ENCODE results near the gene PFDN4.

PFDN4 gene

DNA sequence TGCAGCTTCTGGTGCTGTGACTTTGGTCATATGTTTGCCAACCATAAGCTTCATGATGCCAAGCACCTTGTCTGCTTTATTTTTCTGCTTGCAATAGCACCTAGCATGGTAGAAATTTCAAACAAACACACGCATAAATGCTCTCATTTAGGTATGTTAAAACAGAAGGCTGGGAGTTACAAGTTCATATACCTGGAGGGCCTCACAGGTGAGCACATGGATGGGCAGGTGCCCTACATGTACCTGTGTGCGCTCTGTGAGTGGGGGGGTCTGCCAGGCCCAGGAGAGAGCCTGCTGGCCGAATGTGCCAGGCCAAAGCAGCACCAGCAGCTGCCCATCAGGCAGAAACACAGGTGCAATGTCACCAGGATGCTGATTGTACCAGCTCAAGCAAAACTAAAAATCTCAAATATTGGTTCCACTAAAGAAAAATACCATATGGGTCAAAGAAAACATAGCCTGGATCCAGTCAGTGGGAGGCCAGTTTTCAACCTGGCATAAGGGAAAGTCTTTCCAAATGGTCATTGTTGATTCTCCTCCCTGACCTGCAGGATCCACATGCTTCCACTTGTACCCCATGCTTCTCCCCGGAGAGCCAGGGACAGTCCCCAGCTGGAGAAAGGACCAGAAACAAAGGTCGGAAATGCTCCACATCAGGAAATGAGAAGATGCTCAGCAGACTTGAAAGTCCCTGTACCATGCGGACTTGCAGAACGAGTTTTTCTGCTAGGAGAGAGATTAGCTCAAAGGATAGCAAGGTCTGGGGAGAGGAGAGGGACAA, 7.2 kb upstream of the PFDN4 start:
- TF ChIP-seq, protein P1, sequence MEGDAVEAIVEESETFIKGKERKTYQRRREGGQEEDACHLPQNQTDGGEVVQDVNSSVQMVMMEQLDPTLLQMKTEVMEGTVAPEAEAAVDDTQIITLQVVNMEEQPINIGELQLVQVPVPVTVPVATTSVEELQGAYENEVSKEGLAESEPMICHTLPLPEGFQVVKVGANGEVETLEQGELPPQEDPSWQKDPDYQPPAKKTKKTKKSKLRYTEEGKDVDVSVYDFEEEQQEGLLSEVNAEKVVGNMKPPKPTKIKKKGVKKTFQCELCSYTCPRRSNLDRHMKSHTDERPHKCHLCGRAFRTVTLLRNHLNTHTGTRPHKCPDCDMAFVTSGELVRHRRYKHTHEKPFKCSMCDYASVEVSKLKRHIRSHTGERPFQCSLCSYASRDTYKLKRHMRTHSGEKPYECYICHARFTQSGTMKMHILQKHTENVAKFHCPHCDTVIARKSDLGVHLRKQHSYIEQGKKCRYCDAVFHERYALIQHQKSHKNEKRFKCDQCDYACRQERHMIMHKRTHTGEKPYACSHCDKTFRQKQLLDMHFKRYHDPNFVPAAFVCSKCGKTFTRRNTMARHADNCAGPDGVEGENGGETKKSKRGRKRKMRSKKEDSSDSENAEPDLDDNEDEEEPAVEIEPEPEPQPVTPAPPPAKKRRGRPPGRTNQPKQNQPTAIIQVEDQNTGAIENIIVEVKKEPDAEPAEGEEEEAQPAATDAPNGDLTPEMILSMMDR (IDR thresholded peaks at IDR 0.05), result no peak
- no peaks in the 10 kb centered on the region for H3K4me1 ChIP-seq (ENCODE audit: control insufficient read depth in 1 of 2, insufficient read depth in 1 of 2, low read depth in 1 of 2, low read length in 1 of 2)
- H3K36me3 ChIP-seq, result no peaks in the 10 kb centered on the region
- H3K27me3 ChIP-seq, result no peaks in the 10 kb centered on the region
- H3K27ac ChIP-seq, result no peak overlapping the region
- no peaks in the 10 kb centered on the region for H3K9me3 ChIP-seq
- H3K4me3 ChIP-seq (ENCODE audit: low read depth in 1 of 2, low read length in 1 of 2), result no peak overlapping the region

DNA sequence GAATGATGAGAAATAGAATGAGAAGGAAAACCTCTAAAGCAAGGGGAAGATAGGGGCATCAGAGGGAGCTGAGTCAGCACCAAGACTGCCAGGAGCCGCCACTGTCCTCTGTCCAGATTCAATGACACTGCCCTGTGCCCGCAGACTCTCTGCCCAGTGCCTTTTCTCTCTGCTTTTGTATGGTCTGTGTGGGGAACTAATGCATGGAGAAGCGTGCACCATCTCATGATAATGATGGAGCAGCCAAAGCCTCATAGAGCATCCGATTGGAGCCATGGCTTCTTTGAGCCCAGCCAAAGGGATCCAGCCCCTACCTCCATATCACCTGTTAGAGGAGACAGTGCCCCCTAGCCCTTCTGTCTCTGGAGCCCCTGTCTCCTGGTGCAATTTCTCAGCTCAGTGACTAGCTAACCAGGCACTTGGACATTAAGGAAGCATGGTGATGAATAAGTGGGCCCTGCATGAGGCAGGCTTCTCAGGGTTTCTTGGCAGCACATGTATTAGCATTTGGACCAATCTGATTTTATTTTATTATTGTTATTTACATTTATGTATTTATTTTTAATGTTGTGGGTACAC, 6.5 kb upstream of the PFDN4 start:
- no peaks in the 10 kb centered on the region for H3K27me3 ChIP-seq
- no peak overlapping the region for H3K4me3 ChIP-seq (ENCODE audit: low read depth in 1 of 2, low read length in 1 of 2)
- TF ChIP-seq, protein P1 (IDR thresholded peaks at IDR 0.05), result no peak
- H3K36me3 ChIP-seq, result no peaks in the 10 kb centered on the region
- H3K4me1 ChIP-seq (ENCODE audit: control insufficient read depth in 1 of 2, insufficient read depth in 1 of 2, low read depth in 1 of 2, low read length in 1 of 2), result no peaks in the 10 kb centered on the region
- H3K9me3 ChIP-seq, result no peaks in the 10 kb centered on the region
- H3K27ac ChIP-seq, result no peak overlapping the region

DNA sequence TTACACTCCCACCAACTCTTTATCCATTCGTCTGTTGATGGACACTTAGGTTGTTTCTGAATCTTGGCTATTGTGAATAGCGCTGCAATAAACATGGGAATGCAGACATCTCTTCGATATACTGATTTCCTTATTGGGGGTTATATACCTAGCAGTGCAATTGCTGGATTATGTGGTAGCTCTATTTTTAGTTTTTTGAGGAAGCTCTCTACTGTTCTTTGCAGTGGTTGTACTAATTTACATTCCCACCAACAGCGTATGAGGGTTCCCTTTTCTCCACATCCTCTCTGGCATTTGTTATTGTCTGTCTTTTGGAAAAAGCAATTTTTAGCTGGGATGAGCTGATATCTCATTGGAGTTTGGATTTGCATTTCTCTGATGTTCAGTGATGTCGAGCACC, 4.6 kb upstream of the PFDN4 start:
- TF ChIP-seq, protein P1 (IDR thresholded peaks at IDR 0.05), result no peak
- Histone ChIP-seq H3K27me3 (no peaks in the 10 kb centered on the region), H3K9me3 (no peaks in the 10 kb centered on the region), H3K4me3 (ENCODE audit: low read depth in 1 of 2, low read length in 1 of 2) (no peak overlapping the region), H3K36me3 (no peaks in the 10 kb centered on the region), H3K27ac (no peak overlapping the region), H3K4me1 (ENCODE audit: control insufficient read depth in 1 of 2, insufficient read depth in 1 of 2, low read depth in 1 of 2, low read length in 1 of 2) (peaks cover 6 to 7% of the 10 kb centered on the region in 2 experiments)

DNA sequence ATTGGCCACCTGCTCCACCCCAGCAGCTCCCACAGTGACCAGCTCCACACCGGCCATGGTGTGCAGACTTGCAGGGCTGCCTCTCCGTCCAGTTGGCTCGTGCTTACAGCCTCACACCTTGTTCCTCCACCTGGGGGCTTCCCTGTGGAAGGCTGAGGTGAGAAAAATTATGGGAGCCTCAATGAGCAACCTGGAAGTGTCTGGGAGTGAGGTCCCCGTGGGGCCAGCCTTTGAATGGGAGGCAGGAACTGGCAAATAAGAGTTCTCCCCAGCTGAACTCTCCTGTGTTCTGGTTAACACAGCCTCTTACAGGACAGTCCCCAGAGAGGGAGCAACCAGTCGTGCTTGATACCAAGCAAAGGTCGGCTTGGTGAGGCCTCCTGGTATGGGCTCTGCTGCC, 3.8 kb upstream of the PFDN4 start:
- H3K36me3 ChIP-seq, result no peaks in the 10 kb centered on the region
- peaks cover 14% of the 10 kb centered on the region in 2 experiments for H3K4me1 ChIP-seq (ENCODE audit: control insufficient read depth in 1 of 2, insufficient read depth in 1 of 2, low read depth in 1 of 2, low read length in 1 of 2)
- H3K4me3 ChIP-seq (ENCODE audit: low read depth in 1 of 2, low read length in 1 of 2), result no peak overlapping the region
- no peaks in the 10 kb centered on the region for H3K9me3 ChIP-seq
- no peak overlapping the region for H3K27ac ChIP-seq
- no peaks in the 10 kb centered on the region for H3K27me3 ChIP-seq
- TF ChIP-seq, protein P1 (IDR thresholded peaks at IDR 0.05), result no peak

DNA sequence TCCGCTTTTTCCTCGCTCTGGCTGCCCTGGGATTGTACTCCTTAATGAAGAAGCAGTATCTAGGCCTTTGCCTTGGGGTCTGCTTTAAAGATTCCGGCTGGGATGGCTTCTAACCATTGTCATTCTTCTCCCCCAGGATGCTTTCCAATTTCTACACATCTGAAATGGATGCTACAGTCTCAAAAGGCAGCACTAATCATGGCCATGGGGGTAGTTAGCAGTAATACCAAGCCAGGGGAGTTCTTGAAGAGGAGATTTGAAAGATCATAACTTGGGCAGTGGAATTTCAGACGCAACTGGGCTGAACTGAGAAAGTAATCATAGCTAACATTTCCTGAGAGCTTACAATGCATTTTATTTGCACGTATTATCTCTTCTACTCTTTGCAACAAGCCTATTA, 3.4 kb upstream of the PFDN4 start:
- Histone ChIP-seq H3K4me3 (ENCODE audit: low read depth in 1 of 2, low read length in 1 of 2) (no peak overlapping the region), H3K27me3 (no peaks in the 10 kb centered on the region), H3K4me1 (ENCODE audit: control insufficient read depth in 1 of 2, insufficient read depth in 1 of 2, low read depth in 1 of 2, low read length in 1 of 2) (peaks cover 16% of the 10 kb centered on the region in 2 experiments), H3K9me3 (no peaks in the 10 kb centered on the region), H3K27ac (no peak overlapping the region), H3K36me3 (no peaks in the 10 kb centered on the region)
- TF ChIP-seq, protein P1 (IDR thresholded peaks at IDR 0.05), result no peak

All from neutrophil (primary cell).